AG04449 (cell line): Measurements from ENCODE around the gene LRMDA.

ENCODE experiments used
- CTCF ChIA-PET: fragments of 350-600 bp; formaldehyde crosslinking; extraction: SDS; loops from one replicate; lab custom pipeline; 2021; ENCODE audit warnings: antibody characterized with exemption; lab: Yijun Ruan, JAX
- POLR2A ChIA-PET: fragments of 400-600, 350-600 bp; formaldehyde crosslinking; extraction: SDS; loops from one replicate; lab custom pipeline; 2020; ENCODE audit warnings: antibody characterized with exemption, inconsistent platforms; lab: Yijun Ruan, JAX
- DNase-seq: peaks from one replicate; pipeline ENCODE4 v3.0.0-alpha.2; 2010; ENCODE audit warnings: low read depth, low spot score
- H3K4me3 ChIP-seq: 2 replicates; pipeline ENCODE4 v1.5.1; 2011; ENCODE audit warnings: low read depth, mild to moderate bottlenecking, control low read depth, low read length
- TF ChIP-seq, protein P1 (sequence below): IDR thresholded peaks from one replicate; pipeline ENCODE4 v1.5.1; 2011; ENCODE audit warnings: mild to moderate bottlenecking, moderate library complexity, low read length, control low read depth, inconsistent platforms; ENCODE audit not compliant: insufficient read depth; ENCODE audit errors: missing control alignments

LRMDA gene

GRCh38 chr10:76268530-76268929, 837.1 kb downstream of the LRMDA start:
- TF ChIP-seq, protein P1, sequence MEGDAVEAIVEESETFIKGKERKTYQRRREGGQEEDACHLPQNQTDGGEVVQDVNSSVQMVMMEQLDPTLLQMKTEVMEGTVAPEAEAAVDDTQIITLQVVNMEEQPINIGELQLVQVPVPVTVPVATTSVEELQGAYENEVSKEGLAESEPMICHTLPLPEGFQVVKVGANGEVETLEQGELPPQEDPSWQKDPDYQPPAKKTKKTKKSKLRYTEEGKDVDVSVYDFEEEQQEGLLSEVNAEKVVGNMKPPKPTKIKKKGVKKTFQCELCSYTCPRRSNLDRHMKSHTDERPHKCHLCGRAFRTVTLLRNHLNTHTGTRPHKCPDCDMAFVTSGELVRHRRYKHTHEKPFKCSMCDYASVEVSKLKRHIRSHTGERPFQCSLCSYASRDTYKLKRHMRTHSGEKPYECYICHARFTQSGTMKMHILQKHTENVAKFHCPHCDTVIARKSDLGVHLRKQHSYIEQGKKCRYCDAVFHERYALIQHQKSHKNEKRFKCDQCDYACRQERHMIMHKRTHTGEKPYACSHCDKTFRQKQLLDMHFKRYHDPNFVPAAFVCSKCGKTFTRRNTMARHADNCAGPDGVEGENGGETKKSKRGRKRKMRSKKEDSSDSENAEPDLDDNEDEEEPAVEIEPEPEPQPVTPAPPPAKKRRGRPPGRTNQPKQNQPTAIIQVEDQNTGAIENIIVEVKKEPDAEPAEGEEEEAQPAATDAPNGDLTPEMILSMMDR: no peak
- H3K4me3 ChIP-seq: no peak overlapping the region
- POLR2A ChIA-PET: no interaction called here
- CTCF ChIA-PET: no interaction called here
- DNase-seq: no peak

- H3K4me3 ChIP-seq: no peak overlapping the region
- ChIA-PET CTCF (no interaction called here), POLR2A (no interaction called here)
- DNase-seq: no peak
- TF ChIP-seq, protein P1: no peak
Measured at GRCh38 chr10:76268954-76269353, 837.5 kb downstream of the LRMDA start.

GRCh38 chr10:76270464-76270863, 839.0 kb downstream of the LRMDA start:
- TF ChIP-seq, protein P1: no peak
- ChIA-PET CTCF (interaction anchor here (1.4 kb wide), 1 partner anchor 277 kb away, joined by 3 read pairs; no protein-coding TSS in a partner anchor), POLR2A (no interaction called here)
- H3K4me3 ChIP-seq: no peak overlapping the region
- no peak for DNase-seq

- DNase-seq: no peak
Measured at GRCh38 chr10:76274933-76275332, 843.5 kb downstream of the LRMDA start.

GRCh38 chr10:76278811-76279460, 847.5 kb downstream of the LRMDA start:
- TF ChIP-seq, protein P1: no peak
- no peak overlapping the region for H3K4me3 ChIP-seq
- no peak for DNase-seq
- CTCF ChIA-PET: interaction anchor here (0.6 kb wide), 1 partner anchor 12 kb away, joined by 4 read pairs; no protein-coding TSS in a partner anchor
- POLR2A ChIA-PET: no interaction called here

More at GRCh38 chr10:76274933-76275332, 843.5 kb downstream of the LRMDA start:
- CTCF ChIA-PET: no interaction called here
- H3K4me3 ChIP-seq: no peak overlapping the region
- POLR2A ChIA-PET: no interaction called here
- TF ChIP-seq, protein P1: no peak

- DNase-seq: no peak
Measured at GRCh38 chr10:76281659-76282058, 850.2 kb downstream of the LRMDA start.

More at GRCh38 chr10:76281659-76282058, 850.2 kb downstream of the LRMDA start:
- no peak overlapping the region for H3K4me3 ChIP-seq
- CTCF ChIA-PET: interaction anchor here (1.1 kb wide), 1 partner anchor 93 kb away, joined by 3 read pairs; no protein-coding TSS in a partner anchor
- TF ChIP-seq, protein P1: no peak
- POLR2A ChIA-PET: no interaction called here
